ENCODE data around the gene HSPD1.

GRCh38 chr2:197506658-197507057 lies 7.0 kb upstream of the HSPD1 start:
- TF ChIP-seq PATZ1 (CRISPR knock-in tag; IDR thresholded peaks at IDR 0.05; ENCODE audit: borderline replicate concordance), result no peak
- no peak for TF ChIP-seq ZNF124 (CRISPR knock-in tag; IDR thresholded peaks at IDR 0.05)

Measured in K562 (cell line).